ENCODE data around the gene KISS1. TPM values are rescaled to one million over a fixed set of nuclear protein-coding genes. Genes with fewer than 3 reads are reported as not detected.

The KISS1 gene
- total and polyA plus RNA-seq, 2 of the 4 experiments (the other 2 are of a cell fraction) = 11.7 to 27.3 TPM

DNA sequence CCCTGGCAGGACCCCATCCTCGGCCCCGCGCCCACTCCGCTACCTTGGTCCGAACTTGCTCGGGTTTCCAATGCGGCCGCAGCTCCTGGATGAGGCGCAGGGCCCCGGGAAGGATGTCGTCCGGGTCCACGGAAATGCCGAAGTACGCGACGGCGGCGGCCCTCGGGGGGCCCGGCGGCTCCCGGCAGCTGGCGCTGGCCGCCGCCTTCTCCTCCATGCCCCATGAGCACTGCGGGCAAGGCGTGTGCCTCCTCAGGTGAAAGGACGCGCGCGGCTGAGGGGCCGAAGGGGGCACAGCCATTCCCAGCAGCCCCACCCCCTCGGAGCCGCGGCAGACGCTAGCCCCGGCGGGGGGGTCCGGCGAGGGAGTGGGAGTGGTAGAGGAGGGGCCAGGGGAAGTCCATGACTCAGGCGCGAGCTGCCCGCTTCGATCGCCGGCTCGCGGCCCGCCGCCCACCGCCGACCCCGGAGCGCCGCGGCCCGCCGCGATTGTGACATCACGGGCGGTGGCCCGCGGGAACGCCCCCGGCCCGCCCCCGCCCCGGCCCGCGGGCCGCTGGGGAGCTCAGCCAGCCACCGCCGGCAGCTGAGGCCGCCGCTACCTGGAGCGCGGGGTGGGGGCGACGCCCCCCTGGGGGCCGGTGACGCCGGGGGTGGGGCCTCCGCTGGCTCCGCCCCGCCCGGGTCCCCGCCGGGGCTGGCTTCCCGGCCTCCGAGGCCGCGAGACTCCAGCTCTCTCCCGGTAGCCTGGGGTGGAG, 44.6 kb downstream of the KISS1 start, which contains the start of gene ETNK2:
ETNK2 (minus strand) TSS at position 493 of the 758 bp plus-strand sequence; CDS start at position 301, 192 bp downstream.
- H2AFZ ChIP-seq (replicated peaks; ENCODE audit: low read length, poor library complexity) = peak within 1 kb of the TSS; percentile 95
- peak within 1 kb of the TSS; percentile 80 for H4K5ac ChIP-seq (ENCODE audit: low read depth, low read length)
- in situ Hi-C loops (cut with MboI; ENCODE audit: low sequenced_read_pairs) (no loop called here), intact Hi-C loops (cut with micrococcal nuclease) (no loop called here), dilution Hi-C loops (cut with HindIII; ENCODE audit: low sequenced_read_pairs, unreplicated experiment) (loop anchor here (25.0 kb wide), 1 partner anchor 236 kb away; no protein-coding TSS in a partner anchor)
- H3K27ac ChIP-seq (ENCODE audit: insufficient read depth, low read length) = peak within 1 kb of the TSS; percentile 27; the same call in 1 of the 2 replicates
- TF ChIP-seq RFX5 (IDR thresholded peaks at IDR 0.05; ENCODE audit: low read depth, low read length) = no peak
- TF ChIP-seq CEBPB (IDR thresholded peaks at IDR 0.05; ENCODE audit: low read depth, low read length) = peak; percentile 75
- peak; percentile 11; the same call in 1 of the 2 replicates for TF ChIP-seq FOS (IDR thresholded peaks at IDR 0.05; ENCODE audit: low read depth, low read length)
- peak; percentile 86; the same call in 1 of the 2 replicates for TF ChIP-seq MAZ (IDR thresholded peaks at IDR 0.05; ENCODE audit: borderline replicate concordance, low read depth, low read length)
- H3K9ac ChIP-seq (ENCODE audit: low read depth, low read length) = peak within 1 kb of the TSS; percentile 85
- H3K4me2 ChIP-seq (ENCODE audit: low read depth, low read length) = peak within 1 kb of the TSS; percentile 93
- H3K9me1 ChIP-seq (ENCODE audit: insufficient read depth, low read length) = peaks cover 7% of the 10 kb centered on the region; the same call in 1 of the 2 replicates
- peak within 1 kb of the TSS; percentile 90 to 94 for H4K8ac ChIP-seq (ENCODE audit: low read depth in 2 of 2, low read length in 2 of 2)
- H4K91ac ChIP-seq (ENCODE audit: insufficient read depth, low read depth, low read length) = peak within 1 kb of the TSS; percentile 71; the same call in 1 of the 2 replicates
- H3K4me1 ChIP-seq (ENCODE audit: control insufficient read depth, insufficient read depth, low read length) = peaks cover 7% of the 10 kb centered on the region
- ChIA-PET CTCF (interaction anchor here (0.6 to 1.2 kb wide), 3 partner anchors 55 to 413 kb away, joined by 3 to 5 read pairs (median 5); no protein-coding TSS in a partner anchor), POLR2A (ENCODE audit: unreplicated experiment) (no interaction called here)
- ATAC-seq (ENCODE audit: low read depth) = peak; percentile 92
- peaks cover 3% of the 10 kb centered on the region; the same call in 1 of the 2 replicates for H3K27me3 ChIP-seq (ENCODE audit: control insufficient read depth, insufficient read depth, low read length)
- no peak within 1 kb of the TSS for H2BK20ac ChIP-seq (ENCODE audit: low read depth, low read length)
- peak; percentile 56 for DNase-seq
- H3K23ac ChIP-seq (ENCODE audit: low read depth, low read length) = peak within 1 kb of the TSS; percentile 82; the same call in 1 of the 2 replicates
- H3K4me3 ChIP-seq (ENCODE audit: insufficient read depth, low read depth, low read length) = peak within 1 kb of the TSS; percentile 95
- peak within 1 kb of the TSS; percentile 19; the same call in 1 of the 2 replicates for H2BK120ac ChIP-seq (ENCODE audit: low read depth, low read length)
- peak within 1 kb of the TSS; percentile 96 for H2AK9ac ChIP-seq (replicated peaks; ENCODE audit: low read depth, low read length, poor library complexity)
- H3K14ac ChIP-seq (replicated peaks; ENCODE audit: low read depth, low read length) = peak within 1 kb of the TSS; percentile 92
- H3K56ac ChIP-seq (ENCODE audit: extremely low read depth, insufficient read depth, low read length) = peak within 1 kb of the TSS; percentile 43; the same call in 1 of the 2 replicates
- H3K18ac ChIP-seq (ENCODE audit: low read depth, low read length) = peak within 1 kb of the TSS; percentile 15
- WGBS, 2 experiments (ENCODE audit: extremely low coverage in 2 of 2, insufficient read length in 1 of 2) = 0% methylated on average over 3 of the region's 94 CpGs; no CpG with 5 or more reads in 1 of the 2 experiments
- peak within 1 kb of the TSS; percentile 93 for H3K4ac ChIP-seq (ENCODE audit: low read depth, low read length)
- H4K20me1 ChIP-seq (ENCODE audit: insufficient read depth, low read length) = no peaks in the 10 kb centered on the region
- no TSS peak for BruUV-seq (replicated peaks)
- H2BK15ac ChIP-seq (ENCODE audit: low read depth, low read length) = peak within 1 kb of the TSS; percentile 41; the same call in 1 of the 3 replicates
- H3K36me3 ChIP-seq (ENCODE audit: control insufficient read depth, insufficient read depth, low read length) = 0 out of 2 replicates have a peak, but pooled peaks cover 1% of the 10 kb centered on the region
- no peaks in the 10 kb centered on the region for H3K9me3 ChIP-seq (ENCODE audit: control insufficient read depth, insufficient read depth, low read length)
- H2BK5ac ChIP-seq (ENCODE audit: low read depth, low read length, poor library complexity, severe bottlenecking) = no peak within 1 kb of the TSS
- H2AK5ac ChIP-seq (ENCODE audit: low read depth, low read length) = peak within 1 kb of the TSS; percentile 84
- peaks cover 0 to 9% of the 10 kb centered on the region in 2 experiments; a peak in 2 of 4 replicates for H3K79me1 ChIP-seq (ENCODE audit: low read depth in 1 of 2, low read length in 2 of 2)

Data from IMR-90 (cell line).